NCI-H2227 (cell line): Measurements from ENCODE around the gene AMBP.

ENCODE experiments used
- DNase-seq: peaks from one replicate; lab custom pipeline; 2025; ENCODE audit not compliant: unreplicated experiment; lab: John Stamatoyannopoulos, UW

AMBP gene

GRCh38 chr9:114112778-114113584 lies 34.9 kb upstream of the AMBP start:
- no peak for DNase-seq

- no peak for DNase-seq
These were observed 34.2 kb upstream of the AMBP start for GRCh38 chr9:114112325-114112724.

- no peak for DNase-seq
These were observed 32.1 kb upstream of the AMBP start for GRCh38 chr9:114110180-114110579.

- DNase-seq, result no peak
These were observed 31.0 kb upstream of the AMBP start for GRCh38 chr9:114109124-114109523.

GRCh38 chr9:114108016-114108833 lies 30.1 kb upstream of the AMBP start:
- peak; percentile 62 for DNase-seq

- DNase-seq, result no peak
These were observed 29.3 kb upstream of the AMBP start for GRCh38 chr9:114107286-114108001.

- DNase-seq, result no peak
These were observed 27.1 kb upstream of the AMBP start for GRCh38 chr9:114105236-114105635.

GRCh38 chr9:114102484-114102883 lies 24.4 kb upstream of the AMBP start:
- DNase-seq, result no peak

- DNase-seq, result no peak
These were observed 22.4 kb upstream of the AMBP start for GRCh38 chr9:114100536-114100935.

- no peak for DNase-seq
These were observed 21.7 kb upstream of the AMBP start for GRCh38 chr9:114099669-114100270.

GRCh38 chr9:114098936-114099668 lies 21.0 kb upstream of the AMBP start, which contains the start of gene KIF12:
KIF12 (minus strand) TSS chr9:114099292; CDS start chr9:114099276, 16 bp downstream.
- DNase-seq, result no peak

- peak; percentile 64 for DNase-seq
These were observed 20.2 kb upstream of the AMBP start for GRCh38 chr9:114098021-114098935.

- no peak for DNase-seq
These were observed 19.5 kb upstream of the AMBP start for GRCh38 chr9:114097613-114098020.

- no peak for DNase-seq
These were observed 18.9 kb upstream of the AMBP start for GRCh38 chr9:114096866-114097612.

GRCh38 chr9:114096041-114096511 lies 18.0 kb upstream of the AMBP start:
- DNase-seq, result no peak

GRCh38 chr9:114094971-114095370 lies 16.9 kb upstream of the AMBP start:
- no peak for DNase-seq

GRCh38 chr9:114093761-114094505 lies 15.8 kb upstream of the AMBP start:
- DNase-seq, result no peak

GRCh38 chr9:114093031-114093471 lies 15.0 kb upstream of the AMBP start:
- no peak for DNase-seq
